SJSA1 (cell line): Measurements from ENCODE around the gene HDAC4. TPM values are rescaled to one million over a fixed set of nuclear protein-coding genes. Genes with fewer than 3 reads are reported as not detected.

Experiments
- DNase-seq, 2 experiments: peaks; one replicate each; pipeline ENCODE4 v3.0.0-alpha.2; 2015 to 2020; ENCODE audit warnings: low spot score in 2 of 2, low read depth in 1 of 2
- H3K27ac ChIP-seq: fragments of 250-450 bp; sonication (Bioruptor Pico); 2 replicates; pipeline ENCODE4 v1.5.1; 2020; ENCODE audit warnings: mild to moderate bottlenecking, moderate library complexity
- H3K27me3 ChIP-seq: fragments of 250-450 bp; sonication (Bioruptor Pico); replicated peaks from 2 replicates; pipeline ENCODE4 v1.5.1; 2020; ENCODE audit warnings: mild to moderate bottlenecking, moderate library complexity
- H3K36me3 ChIP-seq: fragments of 250-450 bp; sonication (Bioruptor Pico); 2 replicates; pipeline ENCODE4 v1.5.1; 2020; ENCODE audit warnings: mild to moderate bottlenecking
- H3K4me1 ChIP-seq: fragments of 250-450 bp; sonication (Bioruptor Pico); replicated peaks from 2 replicates; pipeline ENCODE4 v1.6.1; 2021; ENCODE audit warnings: mild to moderate bottlenecking
- H3K4me3 ChIP-seq: fragments of 250-450 bp; sonication (Bioruptor Pico); 2 replicates; pipeline ENCODE4 v1.5.1; 2020; ENCODE audit warnings: mild to moderate bottlenecking
- H3K9me3 ChIP-seq: fragments of 250-450 bp; sonication (Bioruptor Pico); replicated peaks from 2 replicates; pipeline ENCODE4 v1.5.1; 2020; ENCODE audit warnings: mild to moderate bottlenecking
- total RNA-seq: library from RNA; depleted of rRNA; stranded (reverse); fragments of >200 nt; shearing (Covaris generic); gene quantifications from 2 replicates; pipeline ENCODE4 v1.2.3, GENCODE V29; 2014

Gene HDAC4
- total RNA-seq, 1 experiment from 2014 or later = 13.2 TPM

DNA sequence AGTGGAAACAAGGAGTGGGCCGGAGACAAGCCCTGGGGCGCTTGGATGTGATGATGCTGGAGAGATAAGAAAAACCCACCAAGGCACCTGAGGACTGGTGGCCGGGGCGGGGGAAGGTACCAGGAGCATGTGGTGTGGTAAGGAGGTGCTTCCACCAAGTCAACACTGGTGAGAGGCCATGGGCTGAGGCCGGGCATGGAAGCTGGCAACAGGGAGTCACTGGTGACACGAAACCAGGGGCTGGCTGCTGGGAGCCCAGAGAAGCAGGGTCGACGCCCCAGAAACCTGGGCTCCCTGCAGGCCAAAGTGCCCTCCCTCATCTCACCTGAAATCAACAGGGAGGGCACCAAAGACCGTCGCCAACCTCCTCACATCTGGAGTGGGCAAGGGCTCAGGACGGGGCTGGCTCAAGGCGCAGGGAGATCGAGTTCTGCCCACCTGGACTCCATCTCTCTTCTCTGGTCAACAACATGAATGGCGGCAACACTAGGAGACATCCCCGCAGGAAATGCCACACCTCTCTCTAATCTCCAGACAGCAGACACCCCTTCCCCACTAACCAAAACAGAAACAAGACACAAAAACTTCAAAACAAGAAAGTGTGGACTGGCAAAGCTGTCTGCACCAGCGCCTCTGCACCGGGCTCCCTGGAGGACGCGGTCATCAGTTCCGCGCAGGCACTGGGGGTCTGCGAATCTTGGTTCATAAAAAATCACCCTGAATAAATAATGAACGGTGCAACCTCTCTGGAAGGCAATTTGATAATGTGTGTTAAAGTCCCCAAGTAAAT lies 185.5 kb downstream of the HDAC4 start:
- H3K4me1 ChIP-seq = no peaks in the 10 kb centered on the region
- no peaks in the 10 kb centered on the region for H3K27me3 ChIP-seq

DNA sequence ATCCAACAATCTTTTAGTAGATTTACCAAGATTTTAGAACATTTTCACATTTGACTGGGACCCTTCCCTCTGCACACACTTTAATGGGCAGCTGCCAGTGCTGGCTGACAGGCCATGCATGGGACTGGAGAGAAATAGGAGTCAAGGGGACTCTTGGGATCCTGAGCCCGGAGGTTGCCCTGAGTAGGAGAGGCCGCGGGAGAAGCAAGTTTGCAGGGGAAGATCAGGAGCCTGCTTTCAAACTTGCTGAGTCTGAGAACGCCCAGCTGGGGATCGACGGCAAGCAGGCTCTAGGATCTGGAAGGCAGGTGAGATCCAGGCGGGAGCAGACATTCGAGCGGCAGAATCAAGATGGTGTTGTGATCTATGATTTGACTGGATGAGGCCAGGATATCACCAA lies 186.1 kb downstream of the HDAC4 start:
- DNase-seq = no peak
- H3K4me3 ChIP-seq = no peak overlapping the region
- no peaks in the 10 kb centered on the region for H3K36me3 ChIP-seq
- H3K9me3 ChIP-seq = no peaks in the 10 kb centered on the region
- no peaks in the 10 kb centered on the region for H3K4me1 ChIP-seq
- H3K27ac ChIP-seq = no peak overlapping the region
- no peaks in the 10 kb centered on the region for H3K27me3 ChIP-seq

More for the DNA sequence above, 185.5 kb downstream of the HDAC4 start:
- no peak for DNase-seq
- H3K4me3 ChIP-seq = no peak overlapping the region
- H3K9me3 ChIP-seq = no peaks in the 10 kb centered on the region
- no peaks in the 10 kb centered on the region for H3K36me3 ChIP-seq
- H3K27ac ChIP-seq = no peak overlapping the region

DNA sequence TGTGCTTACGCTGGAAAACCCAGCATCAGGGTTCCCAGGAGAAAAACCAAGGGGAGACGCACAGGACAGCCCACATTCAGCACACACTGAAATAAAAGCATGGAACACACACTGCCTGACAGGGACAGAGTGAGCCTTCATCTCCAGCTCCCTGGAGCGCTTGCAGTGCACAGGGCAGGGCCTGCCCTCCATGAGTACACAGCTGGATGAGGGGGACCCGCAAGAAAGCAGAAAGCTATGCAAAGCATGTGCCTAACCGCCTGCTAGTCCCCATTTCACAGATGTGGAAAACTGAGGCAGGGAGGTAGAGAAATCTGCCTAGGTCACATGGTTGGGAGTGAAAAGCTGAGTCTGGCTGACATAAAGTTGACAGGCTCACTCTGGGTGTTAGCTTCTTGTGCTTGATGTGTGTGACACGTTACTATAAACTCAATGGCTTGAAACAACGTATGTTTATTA lies 187.1 kb downstream of the HDAC4 start:
- no peaks in the 10 kb centered on the region for H3K27me3 ChIP-seq
- H3K36me3 ChIP-seq = no peaks in the 10 kb centered on the region
- no peak for DNase-seq
- H3K9me3 ChIP-seq = no peaks in the 10 kb centered on the region
- no peak overlapping the region for H3K27ac ChIP-seq
- H3K4me1 ChIP-seq = no peaks in the 10 kb centered on the region
- no peak overlapping the region for H3K4me3 ChIP-seq

DNA sequence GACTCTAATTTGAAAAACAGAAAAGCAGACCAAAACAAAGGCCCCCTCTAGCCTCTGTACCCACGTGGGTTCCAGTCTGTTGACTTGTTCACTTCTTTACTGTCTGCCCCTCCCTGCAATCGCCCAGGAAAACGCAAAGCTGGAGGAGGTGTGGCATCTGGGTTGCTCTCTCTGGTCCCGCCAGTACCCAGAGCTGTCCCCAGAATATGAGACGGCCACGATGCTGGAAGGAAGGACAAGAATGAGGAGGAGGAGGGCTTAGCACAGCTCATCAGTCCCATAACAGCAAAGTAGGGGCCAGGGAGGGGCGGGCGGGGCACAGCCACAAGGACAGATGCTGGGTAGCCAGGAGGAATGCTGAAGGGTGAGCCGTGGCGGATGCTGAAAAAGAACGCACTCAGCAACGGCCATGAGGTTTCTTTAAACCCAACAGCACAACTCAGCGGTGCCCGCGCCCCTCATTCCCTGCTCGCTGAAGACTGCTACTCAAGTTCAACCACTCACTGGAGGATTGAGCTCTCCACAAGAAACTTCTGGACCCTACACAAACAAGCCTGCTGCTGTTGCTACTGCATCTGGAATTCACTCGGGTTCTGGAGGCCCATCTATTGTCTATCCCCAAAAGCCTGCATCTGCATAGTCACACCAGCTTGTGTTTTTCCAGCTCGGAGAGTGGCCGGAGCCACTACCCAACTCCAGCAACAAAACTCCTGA lies 187.7 kb downstream of the HDAC4 start:
- Histone ChIP-seq H3K36me3 (no peaks in the 10 kb centered on the region), H3K4me1 (no peaks in the 10 kb centered on the region), H3K9me3 (no peaks in the 10 kb centered on the region), H3K4me3 (no peak overlapping the region), H3K27ac (no peak overlapping the region), H3K27me3 (no peaks in the 10 kb centered on the region)
- DNase-seq = no peak

DNA sequence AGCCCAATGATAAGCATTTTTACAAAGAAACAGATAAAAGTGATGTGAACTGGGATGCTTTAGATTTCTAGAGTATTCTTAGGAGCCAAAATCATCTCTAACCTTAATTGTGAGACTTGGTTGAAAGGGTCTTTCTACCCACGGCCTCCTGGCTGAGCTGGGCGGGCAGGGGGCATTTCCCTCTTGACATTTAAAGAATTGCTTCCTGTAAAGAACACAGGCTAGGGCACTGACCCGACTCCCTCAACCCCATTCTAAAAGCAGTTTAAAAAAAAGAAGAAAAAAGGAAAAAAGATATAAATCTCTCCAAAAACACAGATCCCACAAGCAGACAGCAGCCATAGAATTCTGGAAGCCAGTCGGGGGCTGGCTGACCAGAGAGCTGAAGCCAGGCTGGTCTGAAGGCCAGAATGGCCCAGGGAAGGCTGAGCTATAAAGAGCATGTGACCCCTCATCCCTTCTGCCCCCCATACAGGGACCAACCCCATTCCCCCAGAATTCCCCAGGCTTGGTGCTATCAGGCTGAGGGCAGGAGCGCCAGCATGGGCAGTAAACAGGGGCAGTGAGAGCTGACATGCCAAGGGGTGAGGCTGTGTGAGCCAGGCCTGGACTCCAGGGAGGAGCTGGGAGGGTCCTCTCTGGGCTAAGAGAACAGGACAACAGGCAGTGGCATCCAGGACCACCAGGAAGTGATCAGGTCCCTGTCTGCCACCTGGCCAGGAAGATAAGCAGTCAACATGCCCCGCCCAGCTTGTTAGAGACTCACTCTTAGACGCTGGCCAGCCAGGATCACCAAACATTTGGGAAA lies 188.5 kb downstream of the HDAC4 start:
- no peaks in the 10 kb centered on the region for H3K36me3 ChIP-seq
- no peak overlapping the region for H3K27ac ChIP-seq
- H3K9me3 ChIP-seq = no peaks in the 10 kb centered on the region
- no peak for DNase-seq
- H3K4me1 ChIP-seq = no peaks in the 10 kb centered on the region
- H3K4me3 ChIP-seq = no peak overlapping the region
- no peaks in the 10 kb centered on the region for H3K27me3 ChIP-seq

DNA sequence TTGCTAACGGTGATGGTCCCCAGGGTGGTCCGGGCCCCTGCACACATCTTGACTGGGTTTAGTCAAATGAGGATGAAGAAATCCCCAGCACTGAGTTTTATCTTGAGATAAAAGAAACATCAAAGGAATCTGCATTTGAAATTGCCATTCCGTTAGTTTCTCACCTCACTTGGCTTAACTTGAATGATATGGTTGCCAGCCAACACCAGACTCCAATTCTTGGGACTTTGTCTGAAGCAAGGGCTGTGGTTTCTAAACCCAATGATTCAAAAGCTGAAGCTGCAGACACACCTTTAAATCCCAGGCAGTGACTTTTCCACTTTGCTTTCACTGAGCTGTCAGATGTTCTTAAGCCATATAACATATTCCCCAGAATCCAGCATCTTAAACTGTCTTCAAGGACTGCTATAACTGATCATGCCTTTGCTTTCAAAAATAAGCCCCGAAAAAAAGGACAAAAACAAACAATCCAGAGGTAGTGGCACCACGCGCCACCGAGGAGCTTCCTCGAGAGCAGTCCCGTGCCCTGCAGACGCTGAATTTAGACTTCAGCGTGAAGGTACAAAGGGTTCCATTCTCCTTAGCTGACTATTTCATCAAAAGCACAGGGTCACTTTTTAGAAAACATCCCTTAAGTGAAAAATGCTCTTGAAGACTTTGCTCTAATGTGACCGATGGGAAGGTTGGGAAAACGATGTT lies 189.3 kb downstream of the HDAC4 start:
- Histone ChIP-seq H3K27me3 (no peaks in the 10 kb centered on the region), H3K4me3 (no peak overlapping the region), H3K9me3 (no peaks in the 10 kb centered on the region), H3K27ac (no peak overlapping the region), H3K4me1 (no peaks in the 10 kb centered on the region), H3K36me3 (no peaks in the 10 kb centered on the region)
- no peak for DNase-seq

DNA sequence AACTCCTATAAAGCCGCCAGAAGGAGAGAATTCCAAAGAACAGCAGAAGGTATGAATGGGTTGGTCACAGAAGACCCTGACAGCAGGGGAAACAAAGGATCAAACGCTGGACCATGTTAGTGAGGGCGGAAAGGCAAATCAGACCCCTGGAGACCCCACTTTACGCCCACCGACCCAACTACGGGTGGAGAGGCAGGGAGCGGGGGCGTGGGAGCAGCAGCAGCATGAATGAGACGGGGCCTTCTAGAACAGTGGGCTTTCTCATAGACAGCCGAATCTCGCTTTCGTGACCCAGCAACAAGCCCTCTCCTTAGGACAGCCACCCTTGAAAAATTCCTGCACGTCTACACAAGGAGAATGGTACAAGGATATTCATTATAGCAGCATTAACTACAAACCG lies 191.0 kb downstream of the HDAC4 start:
- no peak for DNase-seq
- Histone ChIP-seq H3K4me3 (no peak overlapping the region), H3K9me3 (no peaks in the 10 kb centered on the region), H3K4me1 (no peaks in the 10 kb centered on the region), H3K27ac (no peak overlapping the region), H3K27me3 (no peaks in the 10 kb centered on the region), H3K36me3 (no peaks in the 10 kb centered on the region)

DNA sequence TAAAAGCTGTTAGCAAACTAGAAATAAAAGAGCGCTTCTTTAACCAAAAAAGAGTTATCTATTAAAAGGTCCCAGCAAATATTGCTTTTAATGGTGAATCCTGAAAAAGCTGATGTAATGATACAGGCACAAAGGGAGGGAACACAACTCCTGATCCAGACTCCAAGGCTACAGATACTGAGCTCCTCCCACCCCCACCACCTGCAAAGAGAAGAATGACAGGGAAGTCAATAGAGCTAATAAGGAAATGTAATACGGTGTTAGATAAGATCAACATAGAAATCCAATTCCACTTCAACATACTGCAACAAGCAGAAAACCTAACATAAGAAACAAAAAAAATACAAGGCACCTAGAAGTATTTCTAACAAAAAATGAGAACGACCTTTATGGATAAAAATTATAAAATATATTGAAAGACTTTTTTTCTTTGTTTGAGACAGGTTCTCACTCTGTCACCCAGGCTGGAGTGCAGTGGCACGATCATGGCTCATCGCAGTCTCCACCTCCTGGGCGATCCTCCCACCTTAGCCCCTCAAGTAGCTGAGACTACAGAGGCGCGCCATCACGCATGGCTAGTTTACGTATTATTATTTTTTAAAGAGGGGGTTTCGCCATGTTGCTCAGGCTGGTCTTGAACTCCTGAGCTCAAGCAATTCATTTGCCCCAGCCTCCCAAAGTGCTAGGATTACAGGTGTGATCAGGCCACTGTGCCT lies 192.2 kb downstream of the HDAC4 start:
- Histone ChIP-seq H3K4me3 (no peak overlapping the region), H3K4me1 (no peaks in the 10 kb centered on the region), H3K9me3 (no peaks in the 10 kb centered on the region), H3K27me3 (no peaks in the 10 kb centered on the region), H3K27ac (no peak overlapping the region), H3K36me3 (no peaks in the 10 kb centered on the region)
- DNase-seq = no peak

DNA sequence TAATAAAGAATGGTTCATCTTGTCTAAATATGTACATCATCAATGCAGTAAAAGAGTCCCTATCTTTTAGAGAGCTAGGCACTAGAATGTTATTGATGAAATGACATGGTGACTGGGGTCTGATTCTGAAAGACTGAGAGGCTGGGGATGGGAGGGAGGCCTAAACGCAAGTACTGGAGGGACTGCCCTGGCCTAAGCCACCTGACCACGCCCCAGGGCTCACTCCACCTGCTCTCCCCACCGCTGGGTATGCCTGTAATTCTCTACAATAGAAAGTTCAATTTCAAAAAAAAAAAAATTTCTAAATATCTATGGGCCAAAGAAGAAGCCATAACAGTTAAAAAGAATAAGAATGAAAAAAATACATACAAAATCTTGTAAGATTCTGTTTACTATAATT lies 194.0 kb downstream of the HDAC4 start:
- Histone ChIP-seq H3K27me3 (no peaks in the 10 kb centered on the region), H3K36me3 (no peaks in the 10 kb centered on the region), H3K4me1 (no peaks in the 10 kb centered on the region), H3K9me3 (no peaks in the 10 kb centered on the region), H3K27ac (no peak overlapping the region), H3K4me3 (no peak overlapping the region)
- DNase-seq = no peak

DNA sequence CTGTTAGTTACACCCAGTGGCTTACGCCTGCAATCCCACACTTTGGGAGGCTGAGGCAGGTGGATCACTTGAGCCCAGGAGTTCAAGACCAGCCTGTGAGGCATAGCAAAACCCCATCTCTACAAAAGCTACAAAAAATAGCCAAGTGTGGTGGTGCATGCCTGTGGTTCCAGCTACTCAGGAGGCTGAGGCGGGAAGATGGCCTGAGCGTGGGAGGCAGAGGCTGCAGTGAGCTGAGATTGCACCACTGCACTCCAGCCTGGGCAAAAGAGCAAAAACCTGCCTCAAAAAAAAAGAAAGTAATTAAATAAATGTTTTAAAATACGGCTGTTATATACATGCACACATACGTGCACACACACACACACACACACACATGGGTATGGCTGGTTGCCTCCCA lies 194.8 kb downstream of the HDAC4 start:
- Histone ChIP-seq H3K4me3 (no peak overlapping the region), H3K27me3 (no peaks in the 10 kb centered on the region)

DNA sequence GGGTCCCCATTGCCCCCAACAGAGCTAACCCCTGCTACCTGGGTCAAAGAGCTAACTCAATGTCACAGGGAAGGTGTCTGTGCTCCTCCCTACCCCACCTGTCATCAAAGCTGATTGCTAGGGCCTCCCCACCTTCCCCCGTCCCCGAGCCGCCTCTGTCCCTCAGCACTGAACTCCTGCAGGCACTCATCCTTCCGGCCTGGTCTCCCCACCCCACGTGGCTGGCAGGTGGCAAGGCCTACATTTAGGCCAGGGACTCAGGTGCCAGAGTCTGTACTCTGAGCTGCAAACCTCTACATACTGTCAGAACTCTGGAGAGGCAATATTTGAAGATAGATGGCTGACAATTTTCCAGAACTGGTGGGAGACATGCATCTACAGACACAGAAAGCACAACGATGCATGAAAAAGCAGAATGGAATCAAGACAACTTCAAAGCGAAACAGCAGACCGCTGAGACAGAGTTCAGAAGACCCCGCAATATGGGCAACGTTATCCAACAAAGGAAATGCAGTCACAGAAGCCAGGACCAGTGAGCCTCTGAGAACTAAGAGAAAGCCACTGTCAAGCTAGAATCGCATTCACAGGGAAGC lies 195.8 kb downstream of the HDAC4 start:
- Histone ChIP-seq H3K4me3 (no peak overlapping the region), H3K27me3 (no peaks in the 10 kb centered on the region), H3K4me1 (no peaks in the 10 kb centered on the region), H3K36me3 (no peaks in the 10 kb centered on the region), H3K27ac (no peak overlapping the region), H3K9me3 (no peaks in the 10 kb centered on the region)
- DNase-seq = no peak

More for the DNA sequence above, 194.8 kb downstream of the HDAC4 start:
- H3K9me3 ChIP-seq = no peaks in the 10 kb centered on the region
- no peaks in the 10 kb centered on the region for H3K36me3 ChIP-seq
- no peak for DNase-seq
- no peaks in the 10 kb centered on the region for H3K4me1 ChIP-seq
- H3K27ac ChIP-seq = no peak overlapping the region

DNA sequence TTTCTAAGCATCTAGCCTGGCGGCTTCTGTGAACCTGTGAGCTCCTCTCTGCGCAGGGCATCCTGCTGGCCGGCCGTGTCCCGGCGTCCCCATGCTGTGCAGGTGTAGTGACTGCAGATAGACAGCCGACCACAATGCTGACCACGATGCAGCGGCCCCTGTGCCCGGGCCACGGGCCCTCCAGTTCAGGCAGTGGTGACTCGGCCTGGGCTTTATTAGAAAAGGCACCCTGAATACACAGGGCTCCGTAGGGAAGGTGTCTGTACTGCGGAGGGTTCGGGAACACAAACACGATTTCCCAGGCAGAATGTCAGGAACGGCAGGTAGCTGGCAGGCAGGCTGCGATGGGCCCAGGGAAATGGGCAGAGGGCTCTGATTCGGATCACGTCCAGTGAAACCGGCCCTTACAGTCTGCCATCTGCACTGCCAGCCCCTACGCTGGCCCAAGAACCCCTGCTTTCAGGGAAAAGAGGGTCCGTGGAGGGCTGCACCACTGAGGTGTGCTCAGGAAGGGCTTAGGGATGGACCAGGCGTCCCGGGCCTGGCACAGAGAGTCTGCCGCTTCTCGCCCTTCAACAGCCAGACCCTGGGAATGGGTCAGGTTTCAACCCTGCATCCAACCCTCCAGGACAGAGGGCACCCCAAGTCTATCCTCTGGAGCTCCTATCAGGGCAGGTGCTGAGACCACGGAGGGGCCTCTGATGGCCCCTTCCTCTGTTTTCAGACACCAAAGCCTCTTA lies 196.5 kb downstream of the HDAC4 start:
- no peak for DNase-seq
- H3K36me3 ChIP-seq = no peaks in the 10 kb centered on the region
- H3K9me3 ChIP-seq = no peaks in the 10 kb centered on the region
- no peak overlapping the region for H3K27ac ChIP-seq
- no peak overlapping the region for H3K4me3 ChIP-seq
- H3K27me3 ChIP-seq = no peaks in the 10 kb centered on the region
- H3K4me1 ChIP-seq = no peaks in the 10 kb centered on the region
